Calu3 (cell line): Measurements from ENCODE around the gene VASP. TPM values are rescaled to one million over a fixed set of nuclear protein-coding genes. Genes with fewer than 3 reads are reported as not detected.

Experiments
- BruUV-seq: library from RNA; stranded (reverse); fragments of 400-500 nt; replicated peaks from 2 replicates; lab custom pipeline; 2021; lab: Mats Ljungman, UMichigan
- CTCF ChIA-PET: fragments of 300-600 bp; sonication (Branson Sonifier 250); formaldehyde crosslinking; loops from one replicate; lab custom pipeline; 2022; ENCODE audit warnings: antibody characterized with exemption; lab: Charles Lee
- DNase-seq: peaks from one replicate; pipeline ENCODE4 v3.0.0; 2022
- H3K27ac Mint-ChIP-seq: one replicate; pipeline ENCODE4 v1.8.0; 2022; ENCODE audit warnings: mixed read lengths; ENCODE audit not compliant: unreplicated experiment
- H3K27me3 Mint-ChIP-seq: one replicate; pipeline ENCODE4 v1.8.0; 2022; ENCODE audit warnings: mixed read lengths; ENCODE audit not compliant: unreplicated experiment
- H3K36me3 Mint-ChIP-seq: one replicate; pipeline ENCODE4 v1.8.0; 2022; ENCODE audit warnings: mild to moderate bottlenecking, moderate library complexity, mixed read lengths; ENCODE audit not compliant: insufficient read depth, unreplicated experiment
- H3K4me1 Mint-ChIP-seq: one replicate; pipeline ENCODE4 v1.8.0; 2022; ENCODE audit warnings: mild to moderate bottlenecking, low read depth, mixed read lengths; ENCODE audit not compliant: unreplicated experiment
- H3K4me3 Mint-ChIP-seq: one replicate; pipeline ENCODE4 v1.8.0; 2022; ENCODE audit warnings: mild to moderate bottlenecking, low read depth, moderate library complexity, mixed read lengths; ENCODE audit not compliant: unreplicated experiment
- H3K9me3 Mint-ChIP-seq: one replicate; pipeline ENCODE4 v1.8.0; 2022; ENCODE audit warnings: low read depth, mixed read lengths; ENCODE audit not compliant: unreplicated experiment
- intact Hi-C: fragments of 100-400 bp; cut with micrococcal nuclease; formaldehyde crosslinking; loops from one replicate; pipeline ENCODE4 v1.10.0; 2022; ENCODE audit not compliant: unreplicated experiment
- total RNA-seq: library from RNA; stranded (reverse); gene quantifications from 2 replicates; pipeline ENCODE4 v1.2.3, GENCODE V29; 2022
- TF ChIP-seq, protein P1 (sequence below): fragments of 200-600 bp; IDR thresholded peaks from one replicate; pipeline ENCODE4 v1.8.0; 2022; ENCODE audit warnings: antibody characterized with exemption; ENCODE audit not compliant: unreplicated experiment

The VASP gene
- total RNA-seq, 1 experiment from 2014 or later = 194 TPM

DNA sequence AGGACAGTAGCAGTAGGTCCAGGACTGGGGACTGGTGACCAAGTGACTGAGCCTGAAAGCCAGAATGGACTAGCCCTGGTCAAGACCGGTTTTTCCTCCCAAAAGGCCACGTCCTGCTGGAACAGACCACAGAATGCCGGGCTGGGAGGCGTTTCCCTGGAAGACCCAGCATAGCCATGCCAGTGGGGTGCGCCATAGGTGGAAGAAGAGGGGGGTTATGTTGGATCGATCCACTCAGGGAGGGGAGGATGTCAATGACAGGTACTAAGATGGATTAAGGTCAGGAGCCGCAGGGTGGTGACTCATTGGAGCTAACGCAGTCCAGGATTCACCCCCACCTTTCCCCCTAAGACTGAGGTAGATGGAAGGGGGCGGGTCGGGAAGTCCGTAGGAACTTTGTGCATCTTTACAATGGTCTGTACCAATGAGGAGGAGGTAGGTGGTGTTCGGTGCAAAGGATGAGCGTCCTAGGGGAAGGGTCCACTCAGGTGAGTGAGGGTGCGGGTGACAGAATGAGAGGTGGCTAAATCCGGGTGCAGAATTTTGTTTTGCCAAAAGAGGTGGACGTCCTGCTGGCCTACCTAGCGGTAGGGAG, 21.0 kb downstream of the VASP start:
- H3K4me1 Mint-ChIP-seq = peaks cover 21% of the 10 kb centered on the region
- BruUV-seq = no TSS peak
- H3K9me3 Mint-ChIP-seq = peaks cover 3% of the 10 kb centered on the region
- peak overlapping the region; percentile 50 for H3K4me3 Mint-ChIP-seq
- intact Hi-C loops = no loop called here
- H3K27me3 Mint-ChIP-seq = no peaks in the 10 kb centered on the region
- CTCF ChIA-PET = interaction anchor here (0.6 to 1.4 kb wide), 4 partner anchors 49 to 114 kb away, joined by 3 to 19 read pairs (median 4); no protein-coding TSS in a partner anchor
- H3K36me3 Mint-ChIP-seq = peaks cover 81% of the 10 kb centered on the region
- peak; percentile 72 for DNase-seq
- TF ChIP-seq, protein P1, sequence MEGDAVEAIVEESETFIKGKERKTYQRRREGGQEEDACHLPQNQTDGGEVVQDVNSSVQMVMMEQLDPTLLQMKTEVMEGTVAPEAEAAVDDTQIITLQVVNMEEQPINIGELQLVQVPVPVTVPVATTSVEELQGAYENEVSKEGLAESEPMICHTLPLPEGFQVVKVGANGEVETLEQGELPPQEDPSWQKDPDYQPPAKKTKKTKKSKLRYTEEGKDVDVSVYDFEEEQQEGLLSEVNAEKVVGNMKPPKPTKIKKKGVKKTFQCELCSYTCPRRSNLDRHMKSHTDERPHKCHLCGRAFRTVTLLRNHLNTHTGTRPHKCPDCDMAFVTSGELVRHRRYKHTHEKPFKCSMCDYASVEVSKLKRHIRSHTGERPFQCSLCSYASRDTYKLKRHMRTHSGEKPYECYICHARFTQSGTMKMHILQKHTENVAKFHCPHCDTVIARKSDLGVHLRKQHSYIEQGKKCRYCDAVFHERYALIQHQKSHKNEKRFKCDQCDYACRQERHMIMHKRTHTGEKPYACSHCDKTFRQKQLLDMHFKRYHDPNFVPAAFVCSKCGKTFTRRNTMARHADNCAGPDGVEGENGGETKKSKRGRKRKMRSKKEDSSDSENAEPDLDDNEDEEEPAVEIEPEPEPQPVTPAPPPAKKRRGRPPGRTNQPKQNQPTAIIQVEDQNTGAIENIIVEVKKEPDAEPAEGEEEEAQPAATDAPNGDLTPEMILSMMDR = no peak
- peak overlapping the region; percentile 70 for H3K27ac Mint-ChIP-seq

DNA sequence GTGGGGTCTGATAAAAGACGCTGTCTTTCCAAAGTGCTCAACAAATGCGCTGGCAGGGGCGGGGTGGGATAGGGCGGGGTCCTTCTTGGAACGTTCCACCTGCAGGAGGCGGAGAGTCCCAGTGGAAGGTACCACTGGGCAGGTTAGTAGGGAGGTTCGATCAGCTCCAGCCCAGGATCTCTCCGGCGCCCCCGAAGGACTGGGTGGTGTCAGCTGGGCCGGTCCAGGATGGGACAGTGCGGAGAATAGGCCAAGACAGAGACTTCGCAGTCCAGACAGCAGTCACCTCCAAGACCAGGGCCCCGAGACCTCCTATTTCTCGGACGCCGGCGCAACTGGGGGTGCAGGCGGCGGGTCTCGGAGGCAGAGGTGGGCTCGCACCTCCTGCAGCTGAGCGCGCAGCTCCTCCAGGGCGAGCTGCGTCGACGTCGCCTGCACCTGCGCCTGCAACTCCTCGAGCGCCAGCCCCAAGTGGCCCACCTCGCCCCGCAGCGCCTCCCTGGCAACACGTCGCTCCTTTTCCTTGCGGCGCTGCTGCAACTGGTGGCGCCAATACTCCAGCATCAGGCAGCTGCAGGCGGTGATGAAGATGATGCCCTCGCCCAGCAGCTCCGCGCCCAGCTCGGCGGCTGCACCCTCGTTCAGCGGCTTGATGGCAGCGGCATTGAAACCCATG, 21.6 kb downstream of the VASP start:
- Mint-ChIP-seq H3K27ac (peak overlapping the region; percentile 70), H3K4me3 (peak overlapping the region; percentile 50)

DNA sequence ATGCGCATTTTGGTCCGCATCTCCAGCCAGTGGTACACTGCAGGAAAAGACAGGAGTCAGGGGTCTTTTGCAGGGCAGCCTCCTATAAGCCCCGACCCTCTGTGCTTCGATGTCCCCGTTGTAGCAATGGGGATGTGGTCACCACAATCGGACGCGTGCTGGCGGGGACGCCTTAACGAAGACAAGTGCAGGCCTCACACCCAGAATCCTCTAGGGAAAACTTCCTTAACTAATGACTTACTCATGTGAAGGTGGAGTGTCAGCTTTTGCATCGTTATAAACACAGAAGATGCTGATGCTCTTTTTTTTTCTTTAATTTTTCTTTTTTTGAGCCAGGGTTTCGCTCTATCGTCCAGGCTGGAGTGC, 22.1 kb downstream of the VASP start:
- CTCF ChIA-PET = interaction anchor here (0.6 kb wide), 1 partner anchor 45 kb away, joined by 3 read pairs; no protein-coding TSS in a partner anchor
- H3K27ac Mint-ChIP-seq = peak overlapping the region; percentile 70
- intact Hi-C loops = no loop called here

More for the DNA sequence above, 21.6 kb downstream of the VASP start:
- peak; percentile 51 for DNase-seq
- Mint-ChIP-seq H3K4me1 (peaks cover 17% of the 10 kb centered on the region), H3K9me3 (peaks cover 3% of the 10 kb centered on the region), H3K27me3 (no peaks in the 10 kb centered on the region), H3K36me3 (peaks cover 75% of the 10 kb centered on the region)
- TF ChIP-seq, protein P1 = no peak
- CTCF ChIA-PET = interaction anchor here (0.6 to 1.0 kb wide), 2 partner anchors 44 to 48 kb away, joined by 3 read pairs; no protein-coding TSS in a partner anchor
- no TSS peak for BruUV-seq
- intact Hi-C loops = no loop called here

DNA sequence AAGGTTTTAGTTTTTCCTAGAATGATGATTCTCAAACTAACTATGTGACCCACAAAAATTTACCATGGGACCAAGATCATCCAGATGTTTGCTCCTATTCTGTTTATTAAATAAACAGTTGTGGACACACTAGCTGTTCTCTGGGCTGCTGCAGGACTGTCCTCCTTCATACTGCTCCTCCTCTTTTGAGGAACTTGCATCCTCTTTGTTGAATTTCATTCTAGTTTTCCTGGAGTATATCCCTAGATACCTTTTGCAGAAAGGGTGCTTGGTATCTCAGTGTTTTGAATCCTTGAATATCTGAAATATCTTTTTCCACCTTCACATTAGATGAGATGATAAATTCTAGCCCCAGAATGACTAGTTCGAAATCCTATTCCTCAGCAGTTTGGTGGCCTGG, 24.1 kb downstream of the VASP start:
- peaks cover 3% of the 10 kb centered on the region for H3K9me3 Mint-ChIP-seq
- intact Hi-C loops = no loop called here

More for the DNA sequence above, 22.1 kb downstream of the VASP start:
- Mint-ChIP-seq H3K4me3 (peak overlapping the region; percentile 50), H3K4me1 (peaks cover 17% of the 10 kb centered on the region), H3K36me3 (peaks cover 70% of the 10 kb centered on the region), H3K9me3 (peaks cover 3% of the 10 kb centered on the region), H3K27me3 (no peaks in the 10 kb centered on the region)
- BruUV-seq = no TSS peak
- DNase-seq = no peak
- TF ChIP-seq, protein P1 = no peak

More for the DNA sequence above, 24.1 kb downstream of the VASP start:
- H3K4me1 Mint-ChIP-seq = peaks cover 17% of the 10 kb centered on the region
- peaks cover 59% of the 10 kb centered on the region for H3K36me3 Mint-ChIP-seq
- no TSS peak for BruUV-seq
- peak overlapping the region; percentile 58 for H3K27ac Mint-ChIP-seq
- DNase-seq = no peak
- no peak overlapping the region for H3K4me3 Mint-ChIP-seq
- TF ChIP-seq, protein P1 = no peak
- CTCF ChIA-PET = no interaction called here
- H3K27me3 Mint-ChIP-seq = no peaks in the 10 kb centered on the region
